GM12892 (cell line): Measurements from ENCODE around the gene FERMT1.

Experiments
- POLR2A ChIP-seq: IDR thresholded peaks from 2 replicates; pipeline ENCODE4 v1.6.1; 2011; ENCODE audit warnings: low read depth, low read length, control low read depth
- POLR2AphosphoS5 ChIP-seq: IDR thresholded peaks from 2 replicates; pipeline ENCODE4 v1.6.1; 2011; ENCODE audit warnings: low read depth, low read length, control low read depth
- TAF1 ChIP-seq: IDR thresholded peaks from 2 replicates; pipeline ENCODE4 v1.6.1; 2011; ENCODE audit warnings: low read depth, mild to moderate bottlenecking, control low read depth, low read length, borderline replicate concordance

DNA sequence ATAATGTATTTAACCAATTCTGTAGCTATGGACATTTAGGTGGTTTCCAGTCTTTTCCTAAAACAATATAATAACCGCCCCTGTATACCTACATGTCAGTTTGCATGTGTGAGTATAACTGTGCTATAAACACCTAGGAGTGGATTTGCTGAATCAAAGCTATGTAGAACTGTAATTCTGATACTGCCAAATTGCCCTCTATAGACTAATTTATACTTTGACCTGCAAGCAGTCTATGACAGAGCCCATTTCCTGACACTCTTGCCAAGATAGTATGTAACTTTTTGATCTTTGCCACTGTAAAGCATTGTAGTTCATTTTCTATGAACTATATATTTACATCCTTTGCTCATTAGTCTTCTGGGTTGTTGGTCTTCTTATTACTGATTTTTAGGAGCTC, 19.5 kb downstream of the FERMT1 start:
- TF ChIP-seq POLR2A: no peak
- no peak for TF ChIP-seq TAF1
- no peak for TF ChIP-seq POLR2AphosphoS5
